ENCODE measurements around the gene ZNF219. TPM values are rescaled to one million over a fixed set of nuclear protein-coding genes. Genes with fewer than 3 reads are reported as not detected.

Gene ZNF219
- total RNA-seq, 5 donors from 2014 or later (not counting 1 experiment from before 2014, with no cell fraction given) = 7.2 to 12.4 (median 8.1) TPM

DNA sequence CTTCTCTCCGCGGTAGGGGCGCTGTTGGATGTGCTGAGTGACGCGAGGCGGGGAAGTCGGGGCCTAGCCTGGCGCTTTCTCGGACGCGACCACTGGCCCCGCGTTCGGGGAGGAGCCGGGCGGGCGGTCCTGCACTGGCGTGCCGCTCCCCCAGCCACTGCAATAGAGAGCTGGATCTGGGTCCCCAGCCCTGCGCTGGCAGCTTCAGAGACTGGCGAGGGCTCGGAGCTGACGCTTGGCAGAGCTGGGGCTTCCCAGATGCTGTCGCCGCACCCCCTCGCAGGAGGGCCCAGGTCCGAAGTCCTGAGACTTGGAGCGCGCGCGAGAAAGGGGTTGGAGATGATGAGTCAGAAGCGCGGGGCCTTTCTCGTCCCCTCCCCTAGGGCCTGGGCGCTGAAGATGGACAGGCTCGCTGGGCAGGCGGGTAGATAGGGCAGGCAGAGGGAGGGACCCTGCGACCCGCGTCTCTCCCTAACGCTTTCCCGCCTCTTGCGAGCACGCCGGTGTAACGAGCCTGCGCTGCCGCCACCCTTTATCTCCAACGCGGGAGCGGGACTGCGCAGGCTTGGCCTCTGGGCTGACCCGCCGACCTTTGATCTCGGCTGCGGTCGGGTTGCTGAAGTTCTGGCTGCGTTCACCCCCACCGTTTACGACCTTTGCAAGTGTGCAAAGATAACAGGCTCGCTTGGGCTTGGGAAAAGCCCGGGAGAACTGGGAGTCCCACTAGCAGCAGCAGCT, 5.4 kb upstream of the ZNF219 start:
- peak overlapping the region; percentile 76 to 88 (median 82) for H3K4me3 Mint-ChIP-seq
- peak overlapping the region; percentile 98 for H3K27ac ChIP-seq (ENCODE audit: low read length)
- H3K36me3 Mint-ChIP-seq = no peaks in the 10 kb centered on the region
- peaks cover 22 to 30% (median 29%) of the 10 kb centered on the region in 3 donors for H3K4me1 Mint-ChIP-seq
- H3K27ac Mint-ChIP-seq = peak overlapping the region; percentile 80 to 92
- peak; percentile 86 to 96 (median 92) for DNase-seq
- POLR2A ChIA-PET = interaction anchor here (0.6 to 1.4 kb wide), 8 partner anchors 8 to 89 kb away, joined by 3 to 6 read pairs (median 3); no protein-coding TSS in a partner anchor
- peaks cover 0 to under 1% of the 10 kb centered on the region in 2 donors for H3K27me3 Mint-ChIP-seq
- CTCF ChIA-PET = interaction anchor here (0.6 to 7.0 kb wide), 34 partner anchors 8 to 642 kb away, joined by 3 to 111 read pairs (median 5); partner anchors contain the start of genes ARHGEF40 (in 2 of the 2) and PIP4P1 (in 1 of the 2)
- H3K36me3 ChIP-seq (ENCODE audit: control insufficient read depth in 2 of 2, extremely low read depth in 1 of 2, insufficient read depth in 1 of 2, low read length in 1 of 2) = no peaks in the 10 kb centered on the region
- H3K4me1 ChIP-seq (ENCODE audit: control insufficient read depth in 1 of 2, extremely low read depth in 1 of 2, insufficient read depth in 2 of 2, low read length in 2 of 2) = peaks cover 8 to 18% of the 10 kb centered on the region in 2 experiments
- H3K9me3 ChIP-seq = no peaks in the 10 kb centered on the region
- H3K27me3 ChIP-seq (replicated peaks in 1 of 2; ENCODE audit: control insufficient read depth in 2 of 2, extremely low read depth in 1 of 2, insufficient read depth in 2 of 2, low read length in 1 of 2) = peaks cover 0 to 9% of the 10 kb centered on the region in 2 experiments
- under 1% methylated on average over 62 of the region's 62 CpGs for WGBS (ENCODE audit: insufficient coverage)
- peak; percentile 86 to 90 (median 88) for ATAC-seq (replicated peaks in 1 of 4)
- H3K4me3 ChIP-seq (ENCODE audit: control insufficient read depth in 1 of 2, extremely low read depth in 1 of 2, low read length in 1 of 2) = peak overlapping the region; percentile 82 to 84
- no peaks in the 10 kb centered on the region for H3K9me3 Mint-ChIP-seq

DNA sequence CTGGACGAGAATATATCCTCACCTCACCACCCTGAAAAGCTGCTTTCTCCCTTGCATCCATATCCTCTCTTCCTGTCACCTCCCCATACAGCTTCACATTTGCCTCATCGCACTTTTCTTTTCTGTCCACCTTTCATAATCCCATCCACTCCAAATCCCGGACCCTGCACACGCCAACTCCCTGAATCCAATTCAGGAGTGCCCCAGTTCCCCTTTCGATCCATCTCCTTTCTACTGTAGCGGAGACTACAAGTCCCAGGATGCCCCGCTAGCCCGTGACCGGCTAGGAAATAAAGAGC, 4.9 kb upstream of the ZNF219 start:
- H3K27me3 Mint-ChIP-seq = peaks cover 0 to 1% of the 10 kb centered on the region in 2 donors
- Histone ChIP-seq H3K27me3 (replicated peaks in 1 of 2; ENCODE audit: control insufficient read depth in 2 of 2, extremely low read depth in 1 of 2, insufficient read depth in 2 of 2, low read length in 1 of 2) (peaks cover 0 to 9% of the 10 kb centered on the region in 2 experiments), H3K9me3 (no peaks in the 10 kb centered on the region), H3K27ac (ENCODE audit: low read length) (peak overlapping the region; percentile 98), H3K36me3 (ENCODE audit: control insufficient read depth in 2 of 2, extremely low read depth in 1 of 2, insufficient read depth in 1 of 2, low read length in 1 of 2) (no peaks in the 10 kb centered on the region), H3K4me3 (ENCODE audit: control insufficient read depth in 1 of 2, extremely low read depth in 1 of 2, low read length in 1 of 2) (peak overlapping the region; percentile 82 to 84), H3K4me1 (ENCODE audit: control insufficient read depth in 1 of 2, extremely low read depth in 1 of 2, insufficient read depth in 2 of 2, low read length in 2 of 2) (peaks cover 9 to 22% of the 10 kb centered on the region in 2 experiments)
- POLR2A ChIA-PET = interaction anchor here (1.0 to 1.3 kb wide), 3 partner anchors 9 to 35 kb away, joined by 3 to 6 read pairs (median 4); no protein-coding TSS in a partner anchor
- H3K9me3 Mint-ChIP-seq = no peaks in the 10 kb centered on the region
- ATAC-seq (replicated peaks in 1 of 4) = no peak
- CTCF ChIA-PET = interaction anchor here (0.8 to 7.0 kb wide), 14 partner anchors 9 to 642 kb away, joined by 3 to 111 read pairs (median 10); partner anchors contain the start of gene PIP4P1 (in 1 of the 2)
- peaks cover 24 to 33% (median 32%) of the 10 kb centered on the region in 3 donors for H3K4me1 Mint-ChIP-seq
- H3K4me3 Mint-ChIP-seq = peak overlapping the region; percentile 76 to 88 (median 82)
- no peaks in the 10 kb centered on the region for H3K36me3 Mint-ChIP-seq
- H3K27ac Mint-ChIP-seq = peak overlapping the region; percentile 80 to 92
- no peak for DNase-seq
- 0% methylated on average over 9 of the region's 9 CpGs for WGBS (ENCODE audit: insufficient coverage)

DNA sequence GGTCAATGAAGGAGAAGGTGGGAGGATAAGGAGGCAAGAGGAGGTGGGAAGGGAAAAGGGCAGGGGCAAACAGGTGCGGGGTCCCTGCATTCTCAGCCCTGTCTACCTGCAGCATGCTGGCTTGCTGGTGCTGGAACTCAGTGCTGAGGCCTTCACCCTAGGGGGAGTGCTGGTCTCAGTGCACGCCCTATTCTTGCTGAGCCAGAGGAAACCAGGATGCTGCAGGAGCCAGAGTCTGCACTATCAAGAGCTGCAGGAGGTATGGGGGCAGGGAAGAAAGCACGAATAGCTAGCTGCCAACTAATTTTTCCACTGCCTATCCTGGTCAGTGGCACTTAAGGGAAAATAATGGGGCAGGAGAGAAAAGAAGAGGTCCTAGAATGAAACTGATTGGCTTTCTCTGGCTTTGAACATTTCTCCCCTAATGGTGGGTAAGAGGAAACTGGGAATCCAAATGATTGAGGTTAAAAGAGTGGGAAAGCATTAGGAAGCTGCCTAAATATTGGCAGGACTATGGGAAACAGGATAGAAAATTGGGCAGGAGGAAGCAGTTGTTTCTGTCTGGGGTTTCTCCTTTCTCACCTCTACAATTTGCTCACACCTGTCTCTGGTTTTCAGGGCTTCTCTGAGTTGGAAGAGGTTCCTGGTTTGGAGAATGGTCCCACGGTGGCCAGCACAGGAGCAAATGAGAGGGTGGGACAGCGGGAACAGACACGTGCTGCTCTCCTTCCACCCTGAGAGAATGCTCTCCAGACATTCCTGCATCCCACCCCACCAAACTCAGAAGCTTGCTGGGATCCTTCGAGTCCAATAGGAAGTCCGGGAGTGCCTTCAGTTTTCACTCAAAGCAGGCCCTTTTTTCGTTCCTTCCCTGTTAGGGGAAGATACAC, 4.3 kb upstream of the ZNF219 start:
- H3K4me1 ChIP-seq (ENCODE audit: control insufficient read depth in 1 of 2, extremely low read depth in 1 of 2, insufficient read depth in 2 of 2, low read length in 2 of 2) = peaks cover 9 to 22% of the 10 kb centered on the region in 2 experiments

DNA sequence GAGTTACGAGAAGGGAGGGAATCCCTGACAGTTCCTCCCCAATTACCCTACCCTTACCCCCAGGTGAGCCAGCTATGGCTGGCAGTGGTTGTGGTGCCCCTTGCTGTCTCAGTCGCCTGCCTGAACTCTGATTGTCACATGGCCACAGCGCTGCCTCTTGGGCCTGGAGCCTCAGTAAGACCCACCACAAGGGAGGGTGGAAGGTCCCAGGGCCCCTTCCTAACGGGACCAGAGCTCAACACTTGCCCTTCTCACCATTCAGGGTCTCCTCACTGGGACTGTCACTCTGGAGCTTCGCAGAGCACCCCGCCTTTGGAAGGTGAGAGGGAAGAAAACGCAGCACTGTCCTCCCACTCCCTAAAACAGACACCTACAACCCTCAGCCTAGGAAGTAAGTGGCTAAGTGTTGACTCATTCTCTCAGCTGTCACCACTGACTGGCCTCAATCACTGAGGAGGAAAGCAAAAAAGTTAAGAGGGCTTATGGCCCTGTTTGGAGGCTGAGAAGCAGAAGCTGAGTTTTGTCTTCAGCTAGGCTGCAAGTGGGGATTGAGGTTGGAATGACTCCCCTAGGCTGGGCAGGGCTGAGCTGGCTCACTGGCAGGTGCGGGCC, 3.5 kb upstream of the ZNF219 start:
- Mint-ChIP-seq H3K36me3 (no peaks in the 10 kb centered on the region), H3K27ac (no peak overlapping the region), H3K27me3 (peaks cover 0 to 1% of the 10 kb centered on the region in 2 donors), H3K9me3 (no peaks in the 10 kb centered on the region), H3K4me3 (no peak overlapping the region), H3K4me1 (peaks cover 28 to 38% (median 37%) of the 10 kb centered on the region in 3 donors)
- Histone ChIP-seq H3K27me3 (replicated peaks in 1 of 2; ENCODE audit: control insufficient read depth in 2 of 2, extremely low read depth in 1 of 2, insufficient read depth in 2 of 2, low read length in 1 of 2) (peaks cover 0 to 9% of the 10 kb centered on the region in 2 experiments), H3K36me3 (ENCODE audit: control insufficient read depth in 2 of 2, extremely low read depth in 1 of 2, insufficient read depth in 1 of 2, low read length in 1 of 2) (no peaks in the 10 kb centered on the region), H3K9me3 (no peaks in the 10 kb centered on the region), H3K4me1 (ENCODE audit: control insufficient read depth in 1 of 2, extremely low read depth in 1 of 2, insufficient read depth in 2 of 2, low read length in 2 of 2) (peaks cover 9 to 30% of the 10 kb centered on the region in 2 experiments), H3K4me3 (ENCODE audit: control insufficient read depth in 1 of 2, extremely low read depth in 1 of 2, low read length in 1 of 2) (no peak overlapping the region), H3K27ac (ENCODE audit: low read length) (no peak overlapping the region)
- DNase-seq = no peak
- no peak for ATAC-seq (replicated peaks in 1 of 4)
- ChIA-PET CTCF (interaction anchor here (0.5 to 1.9 kb wide), 4 partner anchors 9 to 132 kb away, joined by 3 to 7 read pairs (median 5); no protein-coding TSS in a partner anchor), POLR2A (no interaction called here)
- WGBS (ENCODE audit: insufficient coverage) = 100% methylated on average over 2 of the region's 8 CpGs

More for the DNA sequence above, 4.3 kb upstream of the ZNF219 start:
- peaks cover 0 to 1% of the 10 kb centered on the region in 2 donors for H3K27me3 Mint-ChIP-seq
- ChIA-PET CTCF (interaction anchor here (0.6 to 7.0 kb wide), 13 partner anchors 9 to 132 kb away, joined by 3 to 111 read pairs (median 9); no protein-coding TSS in a partner anchor), POLR2A (interaction anchor here (1.0 to 1.3 kb wide), 3 partner anchors 8 to 35 kb away, joined by 3 to 6 read pairs (median 4); no protein-coding TSS in a partner anchor)
- no peaks in the 10 kb centered on the region for H3K36me3 Mint-ChIP-seq
- DNase-seq (no peak), ATAC-seq (replicated peaks in 1 of 4) (no peak)
- peak overlapping the region in 1 of 2 donors; percentile 92 for H3K27ac Mint-ChIP-seq
- H3K27me3 ChIP-seq (replicated peaks in 1 of 2; ENCODE audit: control insufficient read depth in 2 of 2, extremely low read depth in 1 of 2, insufficient read depth in 2 of 2, low read length in 1 of 2) = peaks cover 0 to 9% of the 10 kb centered on the region in 2 experiments
- H3K4me3 Mint-ChIP-seq = peak overlapping the region; percentile 76 to 88 (median 82)
- H3K9me3 ChIP-seq = no peaks in the 10 kb centered on the region
- H3K36me3 ChIP-seq (ENCODE audit: control insufficient read depth in 2 of 2, extremely low read depth in 1 of 2, insufficient read depth in 1 of 2, low read length in 1 of 2) = no peaks in the 10 kb centered on the region
- no peaks in the 10 kb centered on the region for H3K9me3 Mint-ChIP-seq
- peaks cover 24 to 33% (median 32%) of the 10 kb centered on the region in 3 donors for H3K4me1 Mint-ChIP-seq
- 41% methylated on average over 5 of the region's 9 CpGs for WGBS (ENCODE audit: insufficient coverage)
- peak overlapping the region; percentile 98 for H3K27ac ChIP-seq (ENCODE audit: low read length)
- peak overlapping the region in 1 of 2 donors; percentile 84 for H3K4me3 ChIP-seq (ENCODE audit: control insufficient read depth in 1 of 2, extremely low read depth in 1 of 2, low read length in 1 of 2)

DNA sequence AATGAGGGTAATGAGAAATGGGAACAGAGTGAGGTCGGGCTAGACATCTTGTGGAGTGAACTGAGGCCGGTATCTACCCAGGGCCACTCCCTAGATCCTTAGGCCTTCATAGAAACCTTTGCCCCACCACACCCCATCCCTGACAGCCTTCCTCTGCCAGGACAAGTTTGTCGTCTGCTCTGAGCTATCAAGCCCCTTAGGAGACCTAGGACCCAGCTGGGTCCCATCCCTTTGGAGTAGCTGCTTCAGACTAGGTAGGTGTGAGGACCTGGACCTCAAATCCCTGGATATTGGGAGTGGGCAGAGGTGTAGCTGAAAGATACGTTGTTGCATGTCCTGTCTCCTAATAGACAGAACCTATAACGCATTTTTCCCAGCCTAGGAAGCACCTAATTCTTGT, 2.5 kb upstream of the ZNF219 start, which contains the start of gene TMEM253:
TSS of gene TMEM253 (plus strand) at position 136 of the 400 bp plus-strand sequence. CDS start 278 bp downstream, outside the sequence.
- H3K27me3 ChIP-seq (replicated peaks in 1 of 2; ENCODE audit: control insufficient read depth in 2 of 2, extremely low read depth in 1 of 2, insufficient read depth in 2 of 2, low read length in 1 of 2) = peaks cover 0 to 9% of the 10 kb centered on the region in 2 experiments
- Mint-ChIP-seq H3K9me3 (no peaks in the 10 kb centered on the region), H3K36me3 (no peaks in the 10 kb centered on the region), H3K4me3 (peak within 1 kb of the TSS in 2 of 3 donors; percentile 10 to 88), H3K27me3 (peaks cover 0 to 1% of the 10 kb centered on the region in 2 donors), H3K27ac (no peak within 1 kb of the TSS), H3K4me1 (peaks cover 27 to 36% (median 33%) of the 10 kb centered on the region in 3 donors)
- ChIA-PET CTCF (interaction anchor here (0.5 to 1.9 kb wide), 6 partner anchors 8 to 128 kb away, joined by 3 to 7 read pairs (median 4); no protein-coding TSS in a partner anchor), POLR2A (no interaction called here)
- H3K4me3 ChIP-seq (ENCODE audit: control insufficient read depth in 1 of 2, extremely low read depth in 1 of 2, low read length in 1 of 2) = no peak within 1 kb of the TSS
- no CpG with 5 or more reads among the region's 5 CpGs for WGBS (ENCODE audit: insufficient coverage)
- DNase-seq (no peak), ATAC-seq (replicated peaks in 1 of 4) (no peak)
- H3K4me1 ChIP-seq (ENCODE audit: control insufficient read depth in 1 of 2, extremely low read depth in 1 of 2, insufficient read depth in 2 of 2, low read length in 2 of 2) = peaks cover 7 to 30% of the 10 kb centered on the region in 2 experiments
- H3K27ac ChIP-seq (ENCODE audit: low read length) = no peak within 1 kb of the TSS
- no peaks in the 10 kb centered on the region for H3K9me3 ChIP-seq
- no peaks in the 10 kb centered on the region for H3K36me3 ChIP-seq (ENCODE audit: control insufficient read depth in 2 of 2, extremely low read depth in 1 of 2, insufficient read depth in 1 of 2, low read length in 1 of 2)

Data from T-cell (primary cell).